ENCODE measurements around the gene MIPEP.
"Not testable (repeated sequence)": the region's sequence is repeated elsewhere in the genome, so short reads cannot be mapped to it uniquely, and the experiment has no call there.

The MIPEP gene

DNA sequence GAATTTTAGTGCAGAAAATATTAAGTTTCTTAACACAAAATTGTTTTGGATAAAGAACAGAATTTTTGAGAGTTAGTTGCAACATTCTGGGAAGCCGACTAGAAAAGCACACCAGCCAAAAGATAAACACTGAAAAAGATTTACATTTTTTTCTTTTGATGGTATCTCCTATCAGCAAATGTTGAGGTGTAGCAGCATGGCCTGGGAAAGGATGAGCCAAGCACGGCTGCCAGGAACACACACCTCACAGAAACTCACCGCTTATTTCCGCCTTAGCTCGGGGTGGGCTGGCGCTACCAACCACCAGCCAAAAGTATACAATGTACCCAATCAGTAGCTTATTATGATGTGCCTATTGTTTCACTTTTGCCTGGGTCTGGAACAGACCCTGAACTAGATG, 134.7 kb downstream of the MIPEP start:
- Mint-ChIP-seq H3K27ac (ENCODE audit: low read depth) (no peak overlapping the region), H3K4me1 (peaks cover 4% of the 10 kb centered on the region), H3K4me3 (no peak overlapping the region), H3K36me3 (ENCODE audit: insufficient read depth) (peaks cover 7% of the 10 kb centered on the region), H3K27me3 (no peaks in the 10 kb centered on the region), H3K9me3 (no peaks in the 10 kb centered on the region)
- ATAC-seq (replicated peaks; ENCODE audit: extremely low read depth, poor library complexity, severe bottlenecking) (peak; percentile 60), DNase-seq (ENCODE audit: low spot score in 2 of 2) (no peak)

DNA sequence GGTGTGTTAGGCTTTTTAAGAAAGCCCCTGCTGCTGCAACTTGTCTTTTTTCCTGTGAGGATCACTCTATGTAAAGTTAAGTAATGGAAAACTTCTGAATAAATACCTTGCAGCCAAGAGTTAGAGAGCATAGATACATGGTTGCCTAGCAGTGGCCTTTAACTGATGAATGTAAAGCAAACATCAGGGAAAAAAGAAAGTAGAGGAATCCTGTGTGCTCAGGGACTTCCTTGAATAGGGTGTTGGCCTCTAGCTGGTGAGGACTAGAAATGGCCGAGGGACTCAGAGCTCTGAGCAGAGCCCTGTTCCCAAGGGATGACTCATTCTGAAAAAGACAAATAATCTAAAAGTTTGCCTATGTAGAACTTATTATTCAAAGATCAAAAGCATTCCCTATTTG, 135.7 kb downstream of the MIPEP start:
- H3K27ac Mint-ChIP-seq (ENCODE audit: low read depth) = no peak overlapping the region
- no peak overlapping the region for H3K4me3 Mint-ChIP-seq
- DNase-seq (ENCODE audit: low spot score in 2 of 2) (no peak), ATAC-seq (replicated peaks; ENCODE audit: extremely low read depth, poor library complexity, severe bottlenecking) (no peak)
- peaks cover 7% of the 10 kb centered on the region for H3K36me3 Mint-ChIP-seq (ENCODE audit: insufficient read depth)
- H3K27me3 Mint-ChIP-seq = no peaks in the 10 kb centered on the region
- no peaks in the 10 kb centered on the region for H3K9me3 Mint-ChIP-seq
- H3K4me1 Mint-ChIP-seq = peaks cover 4% of the 10 kb centered on the region

DNA sequence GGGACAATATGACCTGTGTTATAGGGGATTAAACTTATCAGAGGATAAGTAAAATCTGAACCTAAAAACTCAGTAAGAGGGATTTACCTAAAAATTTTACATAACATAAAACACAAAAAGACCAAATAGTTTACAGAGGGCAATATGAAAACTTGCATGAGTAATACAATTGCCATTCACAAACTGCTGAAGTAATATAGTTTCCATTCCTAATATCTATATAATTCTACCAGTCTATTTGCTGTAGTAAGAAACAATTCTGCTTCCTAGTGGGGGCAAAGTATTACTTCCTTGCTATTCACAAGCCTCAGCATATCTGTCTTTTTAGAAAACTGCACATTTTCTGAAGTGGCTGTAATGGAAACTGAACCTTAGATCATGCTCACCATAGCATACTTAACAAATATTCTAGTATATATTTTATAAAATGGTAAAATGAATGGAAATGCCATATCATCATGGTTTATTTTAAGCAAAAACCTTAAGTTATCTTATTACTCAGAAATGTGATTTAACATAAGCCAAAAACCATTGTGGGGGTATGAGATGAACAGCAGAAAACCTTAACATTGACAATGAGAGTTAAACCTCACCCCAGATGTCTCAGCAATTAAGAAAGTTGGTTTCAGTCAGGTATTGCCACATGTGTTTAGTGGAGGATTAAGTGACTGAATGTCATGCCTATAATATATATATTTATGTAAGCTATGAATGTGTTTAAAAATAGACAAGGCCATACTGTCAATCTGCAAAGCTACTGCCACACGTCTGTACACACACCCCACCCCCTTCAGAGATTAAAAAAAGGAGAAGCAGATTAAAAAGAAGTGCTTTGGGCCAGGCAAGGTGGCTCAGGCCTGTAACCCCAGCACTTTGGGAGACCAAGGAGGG, 136.8 kb downstream of the MIPEP start:
- ATAC-seq (replicated peaks; ENCODE audit: extremely low read depth, poor library complexity, severe bottlenecking) (no peak), DNase-seq (ENCODE audit: low spot score in 2 of 2) (no peak)
- H3K36me3 Mint-ChIP-seq (ENCODE audit: insufficient read depth) = peaks cover 4% of the 10 kb centered on the region
- H3K4me1 Mint-ChIP-seq = peaks cover 4% of the 10 kb centered on the region
- no peaks in the 10 kb centered on the region for H3K27me3 Mint-ChIP-seq
- no peaks in the 10 kb centered on the region for H3K9me3 Mint-ChIP-seq
- H3K4me3 Mint-ChIP-seq = no peak overlapping the region
- peak overlapping the region; percentile 38 for H3K27ac Mint-ChIP-seq (ENCODE audit: low read depth)

DNA sequence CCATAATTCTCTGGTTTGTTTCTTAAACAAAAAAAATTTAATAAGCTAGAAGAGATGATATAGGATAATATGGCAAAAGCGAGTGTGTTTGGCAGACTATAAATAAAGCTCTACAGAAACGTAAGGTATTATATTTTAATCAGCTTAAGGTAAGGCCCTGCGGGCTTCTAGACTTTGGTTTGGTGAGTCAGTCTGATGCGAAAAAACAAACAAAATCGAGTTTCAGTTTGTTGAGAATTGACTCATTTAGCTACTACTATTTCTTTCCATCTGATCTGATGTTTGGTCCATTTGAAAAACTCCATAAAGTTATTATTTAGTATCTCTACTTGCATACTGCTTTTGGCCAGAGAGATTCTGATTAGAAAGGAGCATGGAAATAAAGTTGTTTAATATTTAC, 138.0 kb downstream of the MIPEP start:
- H3K4me1 Mint-ChIP-seq = peaks cover 4% of the 10 kb centered on the region
- H3K4me3 Mint-ChIP-seq = no peak overlapping the region
- H3K9me3 Mint-ChIP-seq = no peaks in the 10 kb centered on the region
- ATAC-seq (replicated peaks; ENCODE audit: extremely low read depth, poor library complexity, severe bottlenecking) (no peak), DNase-seq (ENCODE audit: low spot score in 2 of 2) (no peak)
- H3K36me3 Mint-ChIP-seq (ENCODE audit: insufficient read depth) = peaks cover 4% of the 10 kb centered on the region
- no peaks in the 10 kb centered on the region for H3K27me3 Mint-ChIP-seq
- no peak overlapping the region for H3K27ac Mint-ChIP-seq (ENCODE audit: low read depth)

DNA sequence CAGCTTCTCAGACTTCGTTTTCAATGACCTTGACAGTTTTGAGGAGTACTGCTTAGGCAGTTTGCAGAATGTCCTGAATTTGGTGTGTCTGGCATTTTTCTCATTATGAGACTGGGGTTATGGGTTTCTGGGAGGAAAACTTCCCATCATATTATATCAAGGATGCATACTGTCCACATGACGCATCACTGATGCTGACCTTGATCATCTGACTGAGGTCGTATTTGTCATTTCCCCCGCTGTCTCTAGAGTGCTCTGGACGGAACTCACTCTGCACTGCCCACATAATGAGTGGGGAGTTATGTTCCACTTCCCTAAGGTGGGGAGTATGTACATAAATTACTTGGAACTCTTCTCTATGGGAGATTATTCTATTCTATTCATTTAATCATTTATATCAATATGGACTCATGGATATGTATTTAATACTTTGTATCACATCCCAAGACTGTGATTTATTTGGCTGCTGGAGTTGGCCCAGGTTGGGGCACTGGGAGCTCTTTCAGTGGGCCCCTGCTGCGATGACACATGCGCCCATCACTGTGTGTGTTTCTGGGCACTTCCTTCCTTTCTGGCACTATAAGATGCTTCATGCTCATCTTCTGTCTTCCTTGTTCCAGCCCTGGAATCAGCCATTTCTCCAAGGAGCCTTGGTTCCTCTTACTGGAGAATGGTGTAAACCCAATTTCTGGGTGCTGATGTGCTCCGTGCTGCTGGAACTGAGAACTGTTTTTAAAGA, 138.6 kb downstream of the MIPEP start:
- ATAC-seq (replicated peaks; ENCODE audit: extremely low read depth, poor library complexity, severe bottlenecking) = no peak
- Mint-ChIP-seq H3K9me3 (no peaks in the 10 kb centered on the region), H3K27ac (ENCODE audit: low read depth) (no peak overlapping the region), H3K36me3 (ENCODE audit: insufficient read depth) (peaks cover 4% of the 10 kb centered on the region), H3K4me1 (peaks cover 4% of the 10 kb centered on the region), H3K4me3 (no peak overlapping the region), H3K27me3 (no peaks in the 10 kb centered on the region)
- DNase-seq (ENCODE audit: low spot score in 2 of 2) = no peak

DNA sequence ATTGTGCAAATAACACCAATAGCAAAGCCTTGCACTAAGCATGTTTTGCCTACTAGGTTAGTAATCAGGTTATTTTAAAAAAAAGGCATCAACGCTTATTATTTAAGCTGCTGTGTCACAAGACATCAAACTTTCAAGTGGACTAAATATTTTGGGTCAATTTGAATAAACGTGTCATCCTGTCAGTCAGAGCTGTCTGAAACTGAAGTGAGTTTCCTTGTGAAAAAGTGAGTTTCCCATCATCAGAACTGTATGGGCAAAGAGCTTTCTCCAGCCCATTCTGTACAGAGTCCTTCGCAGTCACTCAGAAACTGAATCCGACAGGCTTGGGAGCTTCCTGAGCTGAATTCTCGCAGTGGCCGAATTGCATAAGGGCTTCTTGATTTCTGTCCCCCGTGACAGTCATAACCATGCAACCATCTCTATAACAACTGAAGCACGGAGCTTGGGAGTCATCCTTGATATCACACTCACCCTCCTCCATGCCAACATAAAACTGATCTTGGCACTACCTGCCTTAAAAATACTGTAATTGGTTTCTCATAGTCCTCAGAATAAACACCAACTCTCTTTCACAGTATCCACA, 139.8 kb downstream of the MIPEP start:
- Mint-ChIP-seq H3K27me3 (no peaks in the 10 kb centered on the region), H3K36me3 (ENCODE audit: insufficient read depth) (peaks cover 1% of the 10 kb centered on the region), H3K4me1 (no peaks in the 10 kb centered on the region), H3K27ac (ENCODE audit: low read depth) (no peak overlapping the region), H3K9me3 (no peaks in the 10 kb centered on the region), H3K4me3 (no peak overlapping the region)
- no peak for ATAC-seq (replicated peaks; ENCODE audit: extremely low read depth, poor library complexity, severe bottlenecking)
- DNase-seq (ENCODE audit: low spot score in 2 of 2) = no peak

DNA sequence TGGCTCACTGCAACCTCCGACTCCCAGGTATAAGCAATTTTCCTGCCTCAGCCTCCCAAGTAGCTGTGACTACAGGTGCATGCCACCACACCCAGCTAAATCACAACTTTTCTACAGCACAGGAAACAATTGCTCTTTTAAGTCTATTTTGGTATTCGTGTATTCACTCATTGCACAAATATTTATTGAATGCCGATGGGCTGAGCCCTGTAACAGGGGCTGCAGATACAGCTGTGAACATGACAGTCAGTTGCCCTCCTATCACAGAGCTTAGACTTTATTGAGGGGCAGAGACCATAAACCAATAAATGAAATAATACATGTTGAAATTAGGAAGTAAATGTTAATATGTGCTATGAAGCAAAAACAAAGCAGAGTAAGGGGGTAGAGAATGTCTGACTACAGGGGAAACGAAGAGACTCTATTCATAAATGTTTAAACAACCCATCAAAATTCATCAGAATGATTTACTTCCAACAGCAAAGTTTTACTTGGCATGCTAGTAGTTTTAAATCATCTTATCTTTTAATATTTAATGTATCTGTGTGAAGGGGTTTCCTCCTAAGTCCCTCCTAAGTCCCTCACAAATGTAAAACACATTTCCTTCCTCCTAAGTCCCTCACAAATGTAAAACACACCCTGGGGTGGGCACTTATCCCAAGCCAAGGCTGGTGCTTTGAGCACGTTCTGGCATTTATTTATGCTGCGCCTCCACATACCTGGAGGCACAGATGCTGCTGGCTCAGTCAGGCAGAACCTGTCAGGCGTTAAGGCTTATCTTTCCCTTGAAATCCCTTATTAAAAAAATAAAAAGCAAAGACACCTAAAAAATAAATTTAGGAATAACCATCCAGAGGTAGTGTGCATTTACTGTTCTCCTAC, 140.8 kb downstream of the MIPEP start:
- H3K4me1 Mint-ChIP-seq = peaks cover 7% of the 10 kb centered on the region
- H3K4me3 Mint-ChIP-seq = no peak overlapping the region
- peaks cover 1% of the 10 kb centered on the region for H3K36me3 Mint-ChIP-seq (ENCODE audit: insufficient read depth)
- no peak overlapping the region for H3K27ac Mint-ChIP-seq (ENCODE audit: low read depth)
- ATAC-seq (replicated peaks; ENCODE audit: extremely low read depth, poor library complexity, severe bottlenecking) (no peak), DNase-seq (ENCODE audit: low spot score in 2 of 2) (no peak)
- H3K9me3 Mint-ChIP-seq = no peaks in the 10 kb centered on the region
- H3K27me3 Mint-ChIP-seq = no peaks in the 10 kb centered on the region

DNA sequence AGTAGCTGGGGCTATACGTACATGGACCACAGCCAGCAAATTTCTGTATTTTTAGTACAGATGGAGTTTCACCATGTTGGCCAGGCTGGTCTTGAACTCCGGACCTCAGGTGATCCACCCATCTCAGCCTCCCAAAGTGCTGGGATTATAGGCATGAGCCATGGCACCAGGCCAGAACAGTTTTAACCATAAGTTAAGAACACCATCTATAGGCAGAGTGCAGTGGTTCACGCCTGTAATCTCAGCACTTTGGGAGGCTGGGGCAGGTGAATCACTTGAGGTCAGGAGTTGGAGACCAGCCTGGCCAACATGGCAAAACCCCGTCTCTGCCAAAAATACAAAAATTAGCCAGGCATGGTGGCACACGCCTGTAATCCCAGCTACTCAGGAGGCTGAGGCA, 143.1 kb downstream of the MIPEP start:
- H3K36me3 Mint-ChIP-seq (ENCODE audit: insufficient read depth); H3K27ac Mint-ChIP-seq (ENCODE audit: low read depth); H3K9me3 Mint-ChIP-seq; ATAC-seq (replicated peaks; ENCODE audit: extremely low read depth, poor library complexity, severe bottlenecking); H3K4me1 Mint-ChIP-seq; H3K4me3 Mint-ChIP-seq; DNase-seq (ENCODE audit: low spot score in 2 of 2); H3K27me3 Mint-ChIP-seq: not testable (repeated sequence)

DNA sequence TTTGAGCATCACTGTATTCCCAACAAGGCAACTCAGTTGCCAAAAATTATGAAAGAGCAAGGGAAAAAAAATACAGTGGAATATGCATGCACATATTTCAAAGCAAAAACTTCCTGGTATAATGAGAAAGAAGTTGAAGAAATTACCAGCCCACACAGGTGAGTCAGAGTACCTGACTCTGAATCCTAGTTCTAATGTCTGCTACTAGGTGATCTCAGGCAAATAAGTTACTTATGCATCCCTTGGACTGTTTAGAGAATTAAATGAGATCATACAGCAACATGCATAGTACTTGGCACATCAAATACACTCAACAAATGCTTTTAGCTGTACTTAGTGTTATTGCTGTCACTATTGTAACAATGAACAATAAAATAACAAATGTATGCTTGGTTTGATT, 144.9 kb downstream of the MIPEP start:
- Mint-ChIP-seq H3K4me1 (peaks cover 9% of the 10 kb centered on the region), H3K9me3 (no peaks in the 10 kb centered on the region), H3K27ac (ENCODE audit: low read depth) (no peak overlapping the region), H3K4me3 (no peak overlapping the region), H3K36me3 (ENCODE audit: insufficient read depth) (no peaks in the 10 kb centered on the region), H3K27me3 (no peaks in the 10 kb centered on the region)
- DNase-seq (ENCODE audit: low spot score in 2 of 2) = no peak
- no peak for ATAC-seq (replicated peaks; ENCODE audit: extremely low read depth, poor library complexity, severe bottlenecking)

DNA sequence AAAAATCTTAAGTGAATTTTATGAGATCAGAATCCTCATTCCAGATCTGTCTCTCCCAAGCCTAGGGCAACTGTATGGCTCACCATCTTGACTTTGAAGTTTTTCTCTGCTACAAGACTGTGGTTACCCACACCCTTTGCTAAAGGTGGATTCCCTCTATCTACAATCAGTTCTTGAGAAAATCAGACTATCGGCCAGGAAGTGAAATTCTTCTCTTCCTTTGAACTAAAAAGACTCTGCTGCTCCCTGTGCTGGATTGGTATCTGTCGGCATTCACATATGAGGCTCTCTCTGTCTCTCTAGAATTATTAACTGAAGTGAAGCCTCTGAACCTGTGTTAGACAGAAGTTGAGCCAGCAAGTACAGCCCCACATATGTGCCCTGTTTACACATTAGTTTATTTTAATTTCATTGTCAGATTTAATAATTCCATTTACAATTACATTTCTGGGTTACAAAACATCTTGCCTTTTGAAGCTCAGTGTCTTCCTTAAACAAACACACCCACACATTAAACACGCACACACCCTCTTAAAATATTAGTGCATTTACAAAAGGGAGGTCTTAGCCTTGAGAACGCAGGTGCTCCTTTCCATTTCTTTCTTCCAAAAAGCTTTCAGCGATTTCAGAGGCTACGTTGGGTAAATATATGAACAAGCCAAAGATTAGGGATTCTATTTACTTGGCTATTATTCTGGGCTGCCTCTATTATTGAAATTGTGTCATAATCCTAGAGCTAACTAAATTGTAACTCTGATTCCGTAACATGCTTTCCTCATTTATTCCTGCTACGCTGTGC, 145.7 kb downstream of the MIPEP start:
- peak; percentile 69 for ATAC-seq (replicated peaks; ENCODE audit: extremely low read depth, poor library complexity, severe bottlenecking)
- no peaks in the 10 kb centered on the region for H3K27me3 Mint-ChIP-seq
- no peak overlapping the region for H3K4me3 Mint-ChIP-seq
- peaks cover 9% of the 10 kb centered on the region for H3K4me1 Mint-ChIP-seq
- H3K9me3 Mint-ChIP-seq = no peaks in the 10 kb centered on the region
- no peaks in the 10 kb centered on the region for H3K36me3 Mint-ChIP-seq (ENCODE audit: insufficient read depth)
- DNase-seq (ENCODE audit: low spot score in 2 of 2) = no peak
- no peak overlapping the region for H3K27ac Mint-ChIP-seq (ENCODE audit: low read depth)

DNA sequence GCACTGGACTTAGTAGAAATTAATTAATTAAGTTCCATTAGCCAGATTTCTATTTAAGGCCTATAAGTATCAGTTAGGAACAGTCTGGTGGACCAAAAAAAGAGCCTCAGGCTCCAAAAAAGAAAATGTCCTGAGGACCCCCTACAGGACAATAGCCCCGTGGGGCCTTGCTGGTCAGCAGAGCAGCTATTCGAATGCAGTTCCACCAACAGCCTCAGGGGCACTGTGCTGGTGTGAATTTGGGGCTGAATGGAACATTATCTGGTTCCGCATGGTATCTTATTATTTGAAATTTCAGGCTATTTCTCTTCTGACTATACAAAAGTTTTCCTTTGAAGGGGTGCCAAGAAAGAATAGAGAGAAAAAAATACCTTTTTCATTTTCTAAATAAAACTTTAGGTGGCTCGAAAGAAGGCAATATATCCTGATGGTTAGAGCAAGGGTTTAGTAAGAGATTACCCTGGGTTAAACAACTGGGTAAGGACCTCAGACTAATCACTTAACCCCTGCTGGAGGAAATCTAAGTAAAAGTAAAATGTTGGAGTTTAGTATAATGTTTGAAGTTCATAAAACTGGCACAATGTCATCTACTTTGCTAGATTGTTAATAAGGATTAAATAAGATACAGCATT, 147.2 kb downstream of the MIPEP start:
- DNase-seq (ENCODE audit: low spot score in 2 of 2) (no peak), ATAC-seq (replicated peaks; ENCODE audit: extremely low read depth, poor library complexity, severe bottlenecking) (no peak)
- Mint-ChIP-seq H3K27me3 (no peaks in the 10 kb centered on the region), H3K4me1 (peaks cover 9% of the 10 kb centered on the region), H3K4me3 (no peak overlapping the region), H3K27ac (ENCODE audit: low read depth) (no peak overlapping the region), H3K9me3 (no peaks in the 10 kb centered on the region), H3K36me3 (ENCODE audit: insufficient read depth) (no peaks in the 10 kb centered on the region)

All from central memory CD8-positive, alpha-beta T cell (primary cell).